GM06990 (cell line): ENCODE results near the gene ARHGEF18.

Experiments
- DNase-seq: peaks from one replicate; pipeline ENCODE4 v3.0.0-alpha.2; 2011; ENCODE audit not compliant: insufficient read length; ENCODE audit errors: extremely low read depth
- H3K27me3 ChIP-seq: replicated peaks from 2 replicates; pipeline ENCODE4 v1.6.0; 2011; ENCODE audit warnings: low read length; ENCODE audit not compliant: control insufficient read depth, insufficient read depth
- H3K36me3 ChIP-seq: 2 replicates; pipeline ENCODE4 v1.5.1; 2011; ENCODE audit warnings: low read length; ENCODE audit not compliant: control insufficient read depth, insufficient read depth
- H3K4me3 ChIP-seq: replicated peaks from 2 replicates; pipeline ENCODE4 v1.5.1; 2011; ENCODE audit warnings: low read depth, mild to moderate bottlenecking, control low read depth, low read length
- TF ChIP-seq, protein P1 (sequence below): IDR thresholded peaks from 2 replicates; pipeline ENCODE4 v1.5.1; 2011; ENCODE audit warnings: low read length, control low read depth, mild to moderate bottlenecking, inconsistent platforms; ENCODE audit not compliant: insufficient read depth, poor library complexity, severe bottlenecking

The ARHGEF18 gene

DNA sequence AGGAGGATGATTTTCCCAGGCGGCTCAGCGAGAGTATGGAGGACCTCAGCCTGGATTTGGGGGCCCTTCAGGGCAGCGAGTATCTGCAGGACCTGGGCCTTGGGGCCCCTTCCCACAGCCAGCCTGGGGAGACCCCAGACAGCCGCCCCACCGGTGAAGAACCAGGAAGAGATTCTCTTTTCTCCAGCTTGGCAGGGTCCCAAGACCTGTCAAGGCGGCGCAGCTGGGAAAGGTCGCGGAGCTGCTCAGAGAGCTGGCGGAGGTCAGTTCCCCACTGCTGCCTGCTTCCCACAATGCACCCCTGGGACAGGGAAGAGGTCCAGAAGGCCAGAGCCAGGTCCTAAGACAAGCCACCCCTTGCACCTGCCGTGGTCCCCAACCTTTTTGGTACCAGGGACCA lies 24.1 kb downstream of the ARHGEF18 start:
- no peaks in the 10 kb centered on the region; the same call in 1 of the 2 replicates for H3K36me3 ChIP-seq
- DNase-seq: no peak
- TF ChIP-seq, protein P1, sequence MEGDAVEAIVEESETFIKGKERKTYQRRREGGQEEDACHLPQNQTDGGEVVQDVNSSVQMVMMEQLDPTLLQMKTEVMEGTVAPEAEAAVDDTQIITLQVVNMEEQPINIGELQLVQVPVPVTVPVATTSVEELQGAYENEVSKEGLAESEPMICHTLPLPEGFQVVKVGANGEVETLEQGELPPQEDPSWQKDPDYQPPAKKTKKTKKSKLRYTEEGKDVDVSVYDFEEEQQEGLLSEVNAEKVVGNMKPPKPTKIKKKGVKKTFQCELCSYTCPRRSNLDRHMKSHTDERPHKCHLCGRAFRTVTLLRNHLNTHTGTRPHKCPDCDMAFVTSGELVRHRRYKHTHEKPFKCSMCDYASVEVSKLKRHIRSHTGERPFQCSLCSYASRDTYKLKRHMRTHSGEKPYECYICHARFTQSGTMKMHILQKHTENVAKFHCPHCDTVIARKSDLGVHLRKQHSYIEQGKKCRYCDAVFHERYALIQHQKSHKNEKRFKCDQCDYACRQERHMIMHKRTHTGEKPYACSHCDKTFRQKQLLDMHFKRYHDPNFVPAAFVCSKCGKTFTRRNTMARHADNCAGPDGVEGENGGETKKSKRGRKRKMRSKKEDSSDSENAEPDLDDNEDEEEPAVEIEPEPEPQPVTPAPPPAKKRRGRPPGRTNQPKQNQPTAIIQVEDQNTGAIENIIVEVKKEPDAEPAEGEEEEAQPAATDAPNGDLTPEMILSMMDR: no peak
- no peak overlapping the region for H3K4me3 ChIP-seq
- no peaks in the 10 kb centered on the region for H3K27me3 ChIP-seq

DNA sequence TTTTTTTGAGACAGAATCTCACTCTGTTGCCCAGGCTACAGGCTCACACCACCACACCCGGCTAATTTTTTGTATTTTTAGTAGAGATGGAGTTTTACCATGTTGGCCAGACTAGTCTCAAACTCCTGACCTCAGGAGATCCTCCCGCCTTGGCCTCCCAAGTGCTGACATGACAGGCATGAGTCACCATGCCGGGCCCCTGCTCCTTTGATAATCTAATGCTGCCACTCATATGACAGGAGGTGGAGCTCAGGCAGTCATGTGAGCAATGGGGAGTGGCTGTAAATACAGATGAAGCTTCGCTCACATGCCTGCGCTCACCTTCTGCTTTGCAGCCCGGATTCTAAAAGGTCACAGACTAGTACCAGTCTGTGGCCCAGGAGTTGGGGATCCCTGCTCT lies 25.1 kb downstream of the ARHGEF18 start:
- H3K36me3 ChIP-seq: no peaks in the 10 kb centered on the region; the same call in 1 of the 2 replicates
- no peak overlapping the region for H3K4me3 ChIP-seq
- no peak for DNase-seq
- TF ChIP-seq, protein P1: no peak
- no peaks in the 10 kb centered on the region for H3K27me3 ChIP-seq

DNA sequence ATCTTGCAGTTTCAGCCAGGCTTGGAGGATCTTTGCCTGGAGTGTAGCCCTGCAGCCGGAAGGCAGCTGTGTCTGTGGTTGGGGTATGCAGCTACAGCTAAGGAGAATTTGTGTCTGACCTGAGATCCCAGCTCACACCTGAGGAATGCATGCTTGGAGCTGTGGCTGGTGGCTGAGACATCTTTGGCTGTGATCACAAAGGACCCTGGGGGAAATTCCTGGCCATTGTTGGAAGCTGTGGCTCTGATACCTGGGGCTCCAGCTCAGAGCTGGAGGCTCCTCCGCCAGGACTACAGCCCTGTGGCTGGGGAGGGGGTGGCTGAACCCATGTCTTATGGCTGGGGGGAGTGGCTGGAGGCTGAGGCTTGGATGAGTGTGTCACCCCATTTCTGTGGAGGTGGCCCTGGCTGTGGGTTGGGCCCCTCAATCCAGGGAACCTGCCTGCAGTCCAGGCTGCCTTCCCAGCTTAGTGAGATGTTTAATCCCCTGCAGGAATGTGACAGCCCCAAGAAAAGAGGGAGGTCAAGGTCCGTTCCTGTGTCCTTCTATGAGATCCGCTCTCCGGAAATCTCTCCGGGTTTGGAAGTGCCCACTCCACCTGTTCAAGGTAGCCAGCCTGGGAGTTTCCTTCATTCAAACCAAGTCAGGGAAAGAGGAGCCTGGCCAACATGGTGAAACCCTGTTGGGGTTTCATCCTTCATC lies 27.6 kb downstream of the ARHGEF18 start:
- no peak for DNase-seq
- no peaks in the 10 kb centered on the region; the same call in 1 of the 2 replicates for H3K36me3 ChIP-seq
- TF ChIP-seq, protein P1: no peak

DNA sequence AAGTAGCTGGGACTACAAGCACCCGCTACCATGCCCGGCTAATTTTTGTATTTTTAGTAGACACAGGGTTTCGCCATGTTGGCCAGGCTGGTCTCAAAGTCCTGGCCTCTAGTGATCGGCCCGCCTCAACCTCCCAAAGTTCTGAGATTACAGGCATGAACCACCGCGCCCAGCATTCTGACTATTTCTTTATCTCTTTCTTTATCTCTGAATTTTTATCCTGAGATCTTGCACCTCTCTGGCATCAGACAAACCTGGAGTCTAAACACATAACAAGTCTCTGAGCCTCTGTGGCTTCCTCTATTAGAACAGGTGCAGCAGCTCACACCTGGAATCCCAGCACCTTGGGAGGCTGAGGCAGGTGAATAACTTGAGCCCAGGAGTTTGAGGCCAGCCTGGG lies 28.5 kb downstream of the ARHGEF18 start:
- H3K27me3 ChIP-seq: no peaks in the 10 kb centered on the region
- no peak for DNase-seq
- no peaks in the 10 kb centered on the region; the same call in 1 of the 2 replicates for H3K36me3 ChIP-seq
- TF ChIP-seq, protein P1: no peak
- H3K4me3 ChIP-seq: no peak overlapping the region

More for the DNA sequence above, 27.6 kb downstream of the ARHGEF18 start:
- no peaks in the 10 kb centered on the region for H3K27me3 ChIP-seq
- no peak overlapping the region for H3K4me3 ChIP-seq

DNA sequence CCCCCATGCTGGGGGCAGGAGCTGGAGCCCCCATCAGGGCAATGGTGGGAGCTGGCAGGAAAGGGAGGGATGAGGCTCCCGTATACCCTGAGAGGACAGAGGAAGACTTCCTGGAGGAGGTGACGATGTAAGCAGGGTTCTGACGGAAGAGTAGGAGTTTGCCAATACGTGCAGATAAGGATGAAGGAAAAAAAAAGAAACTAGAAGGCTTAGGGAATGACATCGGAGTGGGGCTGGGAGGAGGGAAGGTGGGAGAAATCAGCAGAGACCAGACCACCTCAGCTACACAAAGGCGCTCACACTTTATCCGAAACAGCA lies 32.3 kb downstream of the ARHGEF18 start:
- DNase-seq: no peak

More for the DNA sequence above, 32.3 kb downstream of the ARHGEF18 start:
- TF ChIP-seq, protein P1: no peak
- Histone ChIP-seq H3K36me3 (peaks cover 2% of the 10 kb centered on the region; the same call in 1 of the 2 replicates), H3K27me3 (no peaks in the 10 kb centered on the region), H3K4me3 (no peak overlapping the region)
